ENCODE results near the gene MAPK8IP1.
"Not testable (repeated sequence)": the region's sequence is repeated elsewhere in the genome, so short reads cannot be mapped to it uniquely, and the experiment has no call there.

Gene MAPK8IP1

GRCh38 chr11:45904309-45904915 lies 19.0 kb downstream of the MAPK8IP1 start:
- DNase-seq (ENCODE audit: low read depth, low spot score) = no peak
- H3K4me3 ChIP-seq (ENCODE audit: low read length) = no peak overlapping the region

DNA sequence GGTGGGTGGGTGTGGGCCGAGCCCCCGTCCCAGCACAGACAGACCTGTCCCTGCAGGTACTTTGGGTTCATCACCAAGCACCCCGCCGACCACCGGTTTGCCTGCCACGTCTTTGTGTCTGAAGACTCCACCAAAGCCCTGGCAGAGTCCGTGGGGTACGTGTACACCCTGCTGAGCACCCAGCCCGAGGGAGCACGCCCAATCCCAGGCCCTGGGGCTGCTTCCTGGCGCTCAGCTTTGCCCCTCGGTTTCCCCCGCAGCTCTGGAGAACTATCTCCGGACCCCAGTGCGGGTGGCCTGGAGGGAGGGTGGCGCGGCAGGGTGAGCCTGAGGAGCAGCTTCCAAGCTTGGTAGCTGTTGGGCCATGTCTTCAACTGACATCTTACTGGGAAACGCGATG lies 19.6 kb downstream of the MAPK8IP1 start:
- DNase-seq (ENCODE audit: low read depth, low spot score) = no peak
- no peak overlapping the region for H3K4me3 ChIP-seq (ENCODE audit: low read length)

- not testable (repeated sequence) for DNase-seq (ENCODE audit: low read depth, low spot score); H3K4me3 ChIP-seq (ENCODE audit: low read length)
These were observed 20.1 kb downstream of the MAPK8IP1 start for GRCh38 chr11:45905576-45905975.

DNA sequence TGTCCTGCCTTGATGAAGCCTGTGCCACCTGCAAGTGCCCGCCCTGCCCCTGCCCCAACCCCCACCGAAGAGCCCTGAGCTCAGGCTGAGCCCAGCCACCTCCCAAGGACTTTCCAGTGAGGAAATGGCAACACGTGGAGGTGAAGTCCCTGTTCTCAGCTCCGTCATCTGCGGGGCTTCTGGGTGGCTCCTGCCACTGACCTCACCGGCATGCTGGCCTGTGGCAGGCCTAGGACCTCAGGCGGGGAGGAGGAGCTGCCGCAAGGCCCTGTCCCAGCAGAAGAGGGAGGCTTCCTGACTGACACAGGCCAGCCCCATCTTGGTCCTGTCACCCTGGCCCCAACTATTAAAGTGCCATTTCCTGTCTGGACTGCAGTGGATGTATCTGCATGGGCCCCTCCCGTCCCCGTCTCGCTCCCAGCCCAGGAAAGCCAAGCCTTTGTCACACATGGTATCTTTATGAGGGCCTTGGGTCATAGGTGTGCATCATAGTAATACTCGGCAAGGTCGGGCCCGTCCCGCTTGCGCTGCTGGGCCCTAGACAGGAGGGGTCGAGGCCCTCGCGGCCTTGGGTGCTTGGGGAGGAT lies 20.7 kb downstream of the MAPK8IP1 start:
- H3K4me3 ChIP-seq (ENCODE audit: low read length) = no peak overlapping the region
- no peak for DNase-seq (ENCODE audit: low read depth, low spot score)

DNA sequence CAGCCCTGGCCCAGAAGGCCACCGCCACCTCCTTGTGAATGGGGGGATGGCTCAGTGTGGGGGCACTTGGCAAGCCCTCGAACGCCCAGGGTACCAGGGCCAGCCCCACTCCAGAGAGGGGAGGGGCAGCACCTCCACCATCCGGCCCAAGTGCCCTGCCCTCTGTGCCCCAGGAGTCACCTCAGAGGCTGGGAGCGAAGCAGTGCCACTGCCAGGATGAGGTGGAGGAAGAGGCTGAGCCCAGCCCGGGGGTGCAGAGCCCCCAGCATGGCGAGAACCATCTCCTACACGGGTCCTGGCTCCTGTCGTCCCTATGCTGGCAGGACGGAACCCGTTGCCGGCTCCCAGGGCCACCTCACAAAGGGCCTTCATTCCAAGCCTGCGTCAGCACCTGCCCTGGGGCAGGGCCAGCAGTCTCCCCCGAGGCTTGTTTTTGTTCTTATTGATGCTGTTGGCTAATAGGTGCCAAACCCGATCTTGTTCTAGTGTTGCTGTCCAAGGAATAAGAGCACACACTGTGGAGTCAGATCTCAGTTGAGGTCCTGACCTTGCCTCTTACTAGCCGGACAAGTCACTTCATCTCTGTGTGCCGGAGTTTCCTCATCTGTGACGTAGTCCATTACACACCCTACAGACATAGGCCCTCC lies 21.6 kb downstream of the MAPK8IP1 start, which contains the start of gene FREY1:
Gene FREY1 (minus strand): TSS at position 307 of the 647 bp plus-strand sequence. CDS start 26 bp downstream, at position 281.
- DNase-seq (ENCODE audit: low read depth, low spot score) = no peak

GRCh38 chr11:45907911-45908370 lies 22.5 kb downstream of the MAPK8IP1 start:
- no peak overlapping the region for H3K4me3 ChIP-seq (ENCODE audit: low read length)
- DNase-seq (ENCODE audit: low read depth, low spot score) = no peak

More for the DNA sequence above, 21.6 kb downstream of the MAPK8IP1 start, which contains the start of gene FREY1:
- H3K4me3 ChIP-seq (ENCODE audit: low read length) = no peak within 1 kb of the TSS

DNA sequence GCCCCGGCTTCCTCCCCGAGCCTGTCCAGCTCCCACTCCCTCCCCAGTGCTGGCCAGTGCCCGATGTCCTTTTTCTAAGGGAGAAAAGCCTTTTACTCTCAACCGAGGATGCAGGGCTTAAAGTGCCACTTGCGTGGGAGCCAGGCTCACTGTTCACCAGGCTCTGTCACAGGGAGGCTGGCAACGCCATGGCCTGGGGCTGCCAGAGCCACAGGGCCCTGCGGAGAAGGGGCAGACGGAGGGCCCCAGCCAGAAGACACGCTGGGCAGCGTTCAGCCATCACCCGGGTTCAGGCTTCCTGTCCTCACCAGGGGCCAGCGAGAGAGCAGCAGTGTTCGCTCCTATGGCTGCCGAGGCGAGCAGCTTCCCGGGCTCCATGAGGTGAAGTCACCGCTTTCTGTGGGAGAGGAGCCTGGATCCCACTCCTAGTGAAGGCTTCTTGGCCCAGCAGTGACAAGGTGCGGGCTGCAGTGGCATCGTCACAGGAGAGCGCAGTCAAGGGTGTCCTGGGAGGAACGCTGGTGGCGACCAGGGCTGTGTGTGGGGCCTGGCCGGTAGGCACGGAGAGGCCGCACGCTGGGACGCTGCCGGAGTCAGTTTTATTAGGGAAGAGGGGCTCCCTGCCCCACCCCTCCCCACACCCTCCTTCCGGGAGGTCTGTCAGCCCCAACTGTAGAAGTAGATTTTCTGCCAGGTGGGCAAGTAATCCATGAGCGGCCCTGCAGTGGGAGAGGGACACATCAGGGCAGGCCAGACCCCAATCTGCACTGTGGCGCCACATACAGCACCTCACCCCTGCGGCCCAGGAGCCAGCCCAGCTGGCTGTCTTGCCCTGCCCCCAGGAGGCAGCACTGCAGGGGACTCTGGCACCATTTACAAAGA lies 24.4 kb downstream of the MAPK8IP1 start:
- DNase-seq (ENCODE audit: low read depth, low spot score) = no peak
- H3K4me3 ChIP-seq (ENCODE audit: low read length) = no peak overlapping the region

- no peak for DNase-seq (ENCODE audit: low read depth, low spot score)
- H3K4me3 ChIP-seq (ENCODE audit: low read length) = no peak overlapping the region
These were observed 25.2 kb downstream of the MAPK8IP1 start for GRCh38 chr11:45910623-45911022.

DNA sequence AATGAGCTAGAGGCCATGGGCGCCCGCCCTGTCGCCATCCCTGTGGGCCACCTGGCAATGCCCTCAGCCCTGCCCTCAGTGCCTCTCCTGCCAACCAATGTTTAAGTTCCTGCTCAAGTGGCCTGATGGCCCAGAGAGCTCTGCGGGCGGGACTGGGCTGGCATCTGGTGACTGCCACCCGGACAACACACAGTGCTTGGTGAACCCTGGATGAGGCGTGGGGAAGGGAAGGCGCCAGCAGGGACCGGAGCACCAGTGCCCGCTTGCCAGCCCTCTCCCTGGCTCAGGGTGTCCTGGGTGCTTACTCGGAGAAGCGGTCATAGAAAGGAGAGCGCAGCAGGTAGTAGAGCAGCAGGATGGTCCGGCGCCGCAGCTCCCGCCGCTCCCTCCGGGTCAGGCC lies 28.1 kb downstream of the MAPK8IP1 start:
- no peak overlapping the region for H3K4me3 ChIP-seq (ENCODE audit: low read length)
- DNase-seq (ENCODE audit: low read depth, low spot score) = no peak

GRCh38 chr11:45913942-45914635 lies 28.6 kb downstream of the MAPK8IP1 start:
- no peak overlapping the region for H3K4me3 ChIP-seq (ENCODE audit: low read length)
- DNase-seq (ENCODE audit: low read depth, low spot score) = no peak

- DNase-seq (ENCODE audit: low read depth, low spot score) = no peak
- H3K4me3 ChIP-seq (ENCODE audit: low read length) = no peak overlapping the region
These were observed 30.0 kb downstream of the MAPK8IP1 start for GRCh38 chr11:45915446-45915845.

GRCh38 chr11:45917286-45917622 lies 31.8 kb downstream of the MAPK8IP1 start:
- peak overlapping the region; percentile 99 for H3K4me3 ChIP-seq (ENCODE audit: low read length)
- DNase-seq (ENCODE audit: low read depth, low spot score) = no peak

DNA sequence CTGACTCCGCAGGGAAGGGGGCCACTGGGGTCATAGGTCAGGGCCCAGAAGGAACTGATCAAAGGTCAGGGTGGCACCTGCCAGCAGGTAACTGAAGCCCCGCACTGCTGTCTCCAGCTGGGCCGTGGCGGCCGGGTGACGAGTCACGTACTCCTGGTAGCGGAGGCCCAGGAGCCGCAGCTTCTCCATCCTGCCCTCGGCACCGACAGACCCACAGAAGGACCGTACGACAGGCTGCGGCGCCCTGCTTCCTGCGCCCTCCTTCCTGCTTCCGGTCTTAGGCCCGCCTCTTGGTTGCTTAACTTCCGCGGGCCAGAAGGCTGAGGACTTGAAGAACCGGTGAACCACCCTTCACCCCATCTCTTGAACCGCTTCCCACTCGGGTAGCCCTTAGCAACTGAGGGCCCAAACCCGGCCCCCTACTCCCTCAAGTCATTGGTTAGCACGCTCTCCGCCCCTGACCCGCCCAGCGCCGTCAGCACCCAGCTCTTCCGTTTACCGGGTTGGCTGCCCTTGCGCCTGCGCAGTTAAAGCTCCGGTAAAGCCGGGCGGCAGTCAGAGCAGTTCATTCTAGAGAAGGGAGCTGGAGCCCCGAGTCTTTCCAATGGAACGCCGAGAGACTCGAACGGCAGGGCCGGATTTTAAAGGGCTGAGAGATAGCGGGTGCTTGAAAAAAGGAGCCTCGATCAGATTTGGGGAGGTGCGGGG lies 32.3 kb downstream of the MAPK8IP1 start, which contains the start of gene PEX16:
Gene PEX16 (minus strand): TSS at position 255 of the 708 bp plus-strand sequence. CDS start 66 bp downstream, at position 189.
- DNase-seq (ENCODE audit: low read depth, low spot score) = peak; percentile 98
- H3K4me3 ChIP-seq (ENCODE audit: low read length) = peak within 1 kb of the TSS; percentile 99

DNA sequence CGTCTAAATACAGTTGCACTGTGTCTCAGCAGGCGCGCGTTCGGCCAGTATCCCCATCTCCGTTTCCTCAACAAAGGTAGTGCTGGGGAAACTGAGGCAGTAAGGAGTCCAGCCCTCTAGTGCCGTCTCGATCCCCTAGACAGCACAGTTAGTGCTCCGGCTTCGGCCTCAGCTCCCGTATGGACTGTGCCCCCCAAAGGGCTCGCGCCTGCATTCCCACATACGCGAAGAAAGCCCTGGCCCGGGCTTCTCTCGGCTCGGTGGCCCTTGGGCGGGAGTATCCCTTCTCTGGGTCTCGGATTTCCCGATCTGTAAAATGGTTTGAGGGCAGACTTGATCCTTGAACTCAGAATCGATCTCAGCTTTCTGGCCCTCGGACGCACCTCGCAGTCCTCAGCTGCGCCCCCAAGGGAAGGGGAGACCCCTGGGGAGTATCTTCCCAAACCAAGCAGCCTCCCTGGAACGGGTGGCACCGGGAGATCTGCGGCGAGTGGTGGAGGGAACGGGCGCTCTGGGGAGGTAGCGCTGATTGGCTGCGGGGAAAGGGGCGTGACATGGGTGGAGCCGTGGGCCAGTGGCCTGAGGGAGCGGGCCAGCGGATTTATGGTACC lies 33.0 kb downstream of the MAPK8IP1 start:
- peak; percentile 49 for DNase-seq (ENCODE audit: low read depth, low spot score)

GRCh38 chr11:45918962-45919675 lies 33.7 kb downstream of the MAPK8IP1 start:
- DNase-seq (ENCODE audit: low read depth, low spot score) = no peak
- peak overlapping the region; percentile 99 for H3K4me3 ChIP-seq (ENCODE audit: low read length)

More for the DNA sequence above, 33.0 kb downstream of the MAPK8IP1 start:
- H3K4me3 ChIP-seq (ENCODE audit: low read length) = peak overlapping the region; percentile 99

DNA sequence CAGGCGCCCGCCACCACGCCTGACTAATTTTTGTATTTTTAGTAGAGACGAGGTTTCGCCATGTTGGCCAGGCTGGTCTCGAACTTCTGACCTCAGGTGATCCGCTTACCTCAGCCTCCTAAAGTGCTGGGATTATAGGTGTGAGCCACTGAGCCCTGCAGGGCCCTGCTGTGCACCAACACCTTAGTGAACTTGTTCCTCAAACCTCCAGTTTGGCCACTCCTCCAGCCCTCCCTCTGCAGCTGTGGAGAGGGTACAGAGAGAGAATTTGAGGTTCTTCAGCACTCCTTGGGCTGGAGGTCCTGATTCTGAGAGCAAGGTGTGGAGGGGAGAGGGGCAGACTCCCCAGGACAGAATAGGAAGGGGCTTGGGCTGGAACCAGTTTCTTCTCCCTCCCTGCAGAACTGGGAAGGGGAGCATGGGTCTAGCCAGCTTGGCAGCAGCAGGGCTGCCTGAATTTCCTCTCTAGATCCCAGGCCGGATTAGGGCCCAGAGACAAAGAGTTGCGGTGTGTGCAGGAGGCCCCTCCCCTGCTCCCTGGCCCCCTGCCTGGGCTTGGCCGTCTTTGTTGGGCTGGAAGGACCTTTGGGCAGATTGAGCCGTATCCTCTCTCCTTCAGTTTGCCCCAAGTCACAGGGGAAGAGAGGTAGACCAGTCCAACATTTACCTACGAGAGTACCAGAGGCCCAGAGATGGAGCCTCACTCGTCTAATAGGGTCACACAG lies 34.5 kb downstream of the MAPK8IP1 start:
- no peak overlapping the region for H3K4me3 ChIP-seq (ENCODE audit: low read length)

More for the DNA sequence above, 34.5 kb downstream of the MAPK8IP1 start:
- no peak for DNase-seq (ENCODE audit: low read depth, low spot score)

Measured in Jurkat, Clone E6-1 (cell line).